Astrocyte (in vitro differentiated cells and primary cell): ENCODE data around the gene PKD1. TPM values are rescaled to one million over a fixed set of nuclear protein-coding genes. Genes with fewer than 3 reads are reported as not detected.
A peak's percentile ranks its signal among the peaks of the same experiment; 100 is the strongest.

Experiments used
- DNase-seq: peaks from one replicate; pipeline ENCODE4 v3.0.0-alpha.2; 2010; ENCODE audit warnings: low read depth
- FAIRE-seq: peaks from 2 replicates; lab custom pipeline; 2011; peaks lifted over from hg19 to GRCh38; lab: Jason Lieb, UNC
- H2AFZ ChIP-seq: 2 replicates; pipeline ENCODE4 v1.6.0; 2012; ENCODE audit warnings: low read depth, low read length, inconsistent platforms
- H3K27ac ChIP-seq: 2 replicates; pipeline ENCODE4 v1.5.1; 2011; ENCODE audit warnings: low read depth, low read length, inconsistent platforms
- H3K27me3 ChIP-seq: 2 replicates; pipeline ENCODE4 v1.6.0; 2011; ENCODE audit warnings: low read length, inconsistent platforms; ENCODE audit not compliant: insufficient read depth
- H3K36me3 ChIP-seq: 2 replicates; pipeline ENCODE4 v1.5.1; 2011; ENCODE audit warnings: low read length, inconsistent platforms; ENCODE audit not compliant: insufficient read depth
- H3K4me1 ChIP-seq: 2 replicates; pipeline ENCODE4 v1.5.1; 2011; ENCODE audit warnings: low read length, inconsistent platforms; ENCODE audit not compliant: insufficient read depth
- H3K4me2 ChIP-seq: 2 replicates; pipeline ENCODE4 v1.6.0; 2012; ENCODE audit warnings: low read length, inconsistent platforms
- H3K4me3 ChIP-seq: 2 replicates; pipeline ENCODE4 v1.5.1; 2011; ENCODE audit warnings: low read depth, mild to moderate bottlenecking, low read length, inconsistent platforms; ENCODE audit not compliant: insufficient read depth
- H3K79me2 ChIP-seq: 2 replicates; pipeline ENCODE4 v1.6.0; 2012; ENCODE audit warnings: mild to moderate bottlenecking, low read length, inconsistent platforms; ENCODE audit not compliant: insufficient read depth
- H3K9ac ChIP-seq: 2 replicates; pipeline ENCODE4 v1.6.0; 2012; ENCODE audit warnings: mild to moderate bottlenecking, low read length, inconsistent platforms
- H3K9me3 ChIP-seq: 2 replicates; pipeline ENCODE4 v1.5.1; 2012; ENCODE audit warnings: low read depth, mild to moderate bottlenecking, low read length, inconsistent platforms; ENCODE audit not compliant: insufficient read depth
- H4K20me1 ChIP-seq: 2 replicates; pipeline ENCODE4 v1.6.0; 2012; ENCODE audit warnings: low read length, inconsistent platforms; ENCODE audit not compliant: insufficient read depth
- H3K27ac Mint-ChIP-seq: one replicate; pipeline ENCODE4 v1.8.0; 2021; ENCODE audit warnings: mild to moderate bottlenecking, mixed read lengths; ENCODE audit not compliant: unreplicated experiment
- H3K27me3 Mint-ChIP-seq: one replicate; pipeline ENCODE4 v1.8.0; 2021; ENCODE audit warnings: low read depth, mixed read lengths; ENCODE audit not compliant: unreplicated experiment
- H3K36me3 Mint-ChIP-seq: one replicate; pipeline ENCODE4 v1.8.0; 2021; ENCODE audit warnings: low read depth, mixed read lengths; ENCODE audit not compliant: unreplicated experiment
- H3K4me1 Mint-ChIP-seq: one replicate; pipeline ENCODE4 v1.8.0; 2021; ENCODE audit warnings: low read depth, mixed read lengths; ENCODE audit not compliant: unreplicated experiment
- H3K4me3 Mint-ChIP-seq: one replicate; pipeline ENCODE4 v1.8.0; 2021; ENCODE audit warnings: mild to moderate bottlenecking, moderate library complexity, mixed read lengths; ENCODE audit not compliant: unreplicated experiment
- H3K9me3 Mint-ChIP-seq: one replicate; pipeline ENCODE4 v1.8.0; 2021; ENCODE audit warnings: mild to moderate bottlenecking, mixed read lengths; ENCODE audit not compliant: unreplicated experiment
- EZH2 ChIP-seq: IDR thresholded peaks from 2 replicates; pipeline ENCODE4 v1.6.1; 2012; ENCODE audit warnings: mild to moderate bottlenecking, low read length, inconsistent platforms; ENCODE audit not compliant: insufficient read depth
- total RNA-seq: library from RNA; stranded (reverse); gene quantifications from 2 replicates; pipeline ENCODE4 v1.2.1, GENCODE V29; 2021
- TF ChIP-seq, protein P1 (sequence below): IDR thresholded peaks from 2 replicates; pipeline ENCODE4 v1.5.1; 2011; ENCODE audit warnings: low read depth, mild to moderate bottlenecking, inconsistent platforms, low read length, moderate library complexity; ENCODE audit not compliant: insufficient read depth

The PKD1 gene
- total RNA-seq, 1 donor from 2014 or later: 112 TPM

DNA sequence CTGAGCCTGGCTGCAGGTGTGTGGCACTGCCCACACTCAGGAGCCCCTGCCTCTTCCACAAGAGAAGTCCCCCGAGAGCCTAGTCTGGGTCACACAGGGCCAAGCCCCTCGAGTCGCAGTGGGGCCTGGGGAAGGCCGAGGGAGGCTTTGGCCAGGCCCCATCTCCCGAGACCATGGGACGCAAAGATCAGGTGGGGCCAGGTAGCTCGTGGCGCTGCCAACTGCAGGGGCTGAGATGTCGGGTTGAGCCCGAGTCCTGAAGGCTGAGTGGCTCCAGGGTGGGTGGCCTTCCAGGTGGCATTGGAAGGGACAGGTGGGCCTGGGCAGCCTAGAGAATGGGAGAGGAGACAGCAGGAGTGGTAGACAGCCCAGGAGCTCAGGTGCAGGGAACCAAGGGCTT lies 26.2 kb upstream of the PKD1 start:
- Mint-ChIP-seq H3K27ac (no peak overlapping the region), H3K27me3 (no peaks in the 10 kb centered on the region), H3K36me3 (no peaks in the 10 kb centered on the region), H3K4me1 (peaks cover 16% of the 10 kb centered on the region), H3K9me3 (no peaks in the 10 kb centered on the region), H3K4me3 (no peak overlapping the region)
- no peak for DNase-seq
- TF ChIP-seq, protein P1, sequence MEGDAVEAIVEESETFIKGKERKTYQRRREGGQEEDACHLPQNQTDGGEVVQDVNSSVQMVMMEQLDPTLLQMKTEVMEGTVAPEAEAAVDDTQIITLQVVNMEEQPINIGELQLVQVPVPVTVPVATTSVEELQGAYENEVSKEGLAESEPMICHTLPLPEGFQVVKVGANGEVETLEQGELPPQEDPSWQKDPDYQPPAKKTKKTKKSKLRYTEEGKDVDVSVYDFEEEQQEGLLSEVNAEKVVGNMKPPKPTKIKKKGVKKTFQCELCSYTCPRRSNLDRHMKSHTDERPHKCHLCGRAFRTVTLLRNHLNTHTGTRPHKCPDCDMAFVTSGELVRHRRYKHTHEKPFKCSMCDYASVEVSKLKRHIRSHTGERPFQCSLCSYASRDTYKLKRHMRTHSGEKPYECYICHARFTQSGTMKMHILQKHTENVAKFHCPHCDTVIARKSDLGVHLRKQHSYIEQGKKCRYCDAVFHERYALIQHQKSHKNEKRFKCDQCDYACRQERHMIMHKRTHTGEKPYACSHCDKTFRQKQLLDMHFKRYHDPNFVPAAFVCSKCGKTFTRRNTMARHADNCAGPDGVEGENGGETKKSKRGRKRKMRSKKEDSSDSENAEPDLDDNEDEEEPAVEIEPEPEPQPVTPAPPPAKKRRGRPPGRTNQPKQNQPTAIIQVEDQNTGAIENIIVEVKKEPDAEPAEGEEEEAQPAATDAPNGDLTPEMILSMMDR: no peak
- no peak for TF ChIP-seq EZH2
- Histone ChIP-seq H3K79me2 (peaks cover 92% of the 10 kb centered on the region), H3K27ac (no peak overlapping the region), H3K9ac (no peak overlapping the region), H4K20me1 (peaks cover 85% of the 10 kb centered on the region), H3K36me3 (peaks cover 5% of the 10 kb centered on the region), H3K4me3 (no peak overlapping the region), H2AFZ (no peak overlapping the region), H3K9me3 (no peaks in the 10 kb centered on the region), H3K27me3 (no peaks in the 10 kb centered on the region), H3K4me1 (peaks cover 44% of the 10 kb centered on the region), H3K4me2 (no peak overlapping the region)
- FAIRE-seq: no peak

DNA sequence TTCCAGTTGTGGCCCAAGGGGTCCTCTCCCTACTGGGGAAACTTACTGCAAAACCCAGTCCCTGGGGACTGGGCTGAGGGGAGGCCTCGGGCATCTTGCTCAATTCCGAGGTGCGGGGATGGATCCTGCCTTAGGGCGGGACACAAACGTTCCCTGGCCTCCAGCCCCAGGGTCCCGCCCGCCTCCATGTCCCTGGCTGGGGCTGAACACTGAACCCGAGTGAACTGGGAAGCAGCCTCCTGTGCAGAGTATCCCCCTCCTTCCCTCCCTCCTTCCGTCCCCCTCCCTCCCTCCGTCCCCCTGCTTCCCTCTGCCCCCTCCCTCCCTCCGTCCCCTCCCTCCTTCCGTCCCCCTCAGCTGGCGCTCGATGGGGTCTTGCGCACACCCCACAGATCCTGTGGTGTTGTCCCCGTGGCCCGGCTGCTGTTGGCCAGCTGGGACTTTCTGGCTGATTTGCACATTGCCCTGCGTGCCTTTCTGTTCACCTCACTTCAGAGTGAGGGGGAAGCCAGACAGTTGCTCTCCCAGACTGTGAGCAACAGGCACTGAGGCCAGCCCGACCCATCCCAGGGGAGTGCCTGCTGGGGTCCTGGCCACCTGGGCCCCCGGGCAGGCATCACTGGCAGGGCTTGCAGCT lies 25.3 kb upstream of the PKD1 start:
- peaks cover 19% of the 10 kb centered on the region for H3K4me1 Mint-ChIP-seq
- TF ChIP-seq, protein P1: no peak
- TF ChIP-seq EZH2: no peak
- Histone ChIP-seq H3K27me3 (no peaks in the 10 kb centered on the region), H3K4me3 (no peak overlapping the region), H2AFZ (no peak overlapping the region), H4K20me1 (peaks cover 85% of the 10 kb centered on the region), H3K4me2 (peak overlapping the region; percentile 57), H3K4me1 (peaks cover 50% of the 10 kb centered on the region), H3K79me2 (peaks cover 94% of the 10 kb centered on the region), H3K9me3 (no peaks in the 10 kb centered on the region), H3K9ac (peak overlapping the region; percentile 52), H3K36me3 (peaks cover 2% of the 10 kb centered on the region), H3K27ac (peak overlapping the region; percentile 42)
- DNase-seq (peak; percentile 52), FAIRE-seq (no peak)
- H3K36me3 Mint-ChIP-seq: no peaks in the 10 kb centered on the region
- no peaks in the 10 kb centered on the region for H3K27me3 Mint-ChIP-seq
- no peaks in the 10 kb centered on the region for H3K9me3 Mint-ChIP-seq
- H3K4me3 Mint-ChIP-seq: no peak overlapping the region
- H3K27ac Mint-ChIP-seq: no peak overlapping the region

GRCh38 chr16:2159175-2159838 lies 23.6 kb upstream of the PKD1 start:
- Mint-ChIP-seq H3K36me3 (peaks cover 3% of the 10 kb centered on the region), H3K4me3 (no peak overlapping the region), H3K4me1 (peaks cover 19% of the 10 kb centered on the region), H3K27ac (no peak overlapping the region), H3K9me3 (no peaks in the 10 kb centered on the region), H3K27me3 (no peaks in the 10 kb centered on the region)
- Histone ChIP-seq H3K9me3 (no peaks in the 10 kb centered on the region), H3K27me3 (no peaks in the 10 kb centered on the region), H3K36me3 (no peaks in the 10 kb centered on the region), H3K4me2 (peak overlapping the region; percentile 92), H3K4me1 (peaks cover 50% of the 10 kb centered on the region), H3K79me2 (peaks cover 92% of the 10 kb centered on the region), H3K27ac (peak overlapping the region; percentile 62), H2AFZ (no peak overlapping the region), H3K9ac (peak overlapping the region; percentile 69), H3K4me3 (no peak overlapping the region), H4K20me1 (peaks cover 87% of the 10 kb centered on the region)
- DNase-seq: peak; percentile 72
- TF ChIP-seq, protein P1: no peak
- TF ChIP-seq EZH2: no peak
- FAIRE-seq: no peak
